SW 1271 (cell line): Measurements from ENCODE around the gene MICALL1.
"Not testable (repeated sequence)": the region's sequence is repeated elsewhere in the genome, so short reads cannot be mapped to it uniquely, and the experiment has no call there.

Experiments used
- DNase-seq, 2 experiments: peaks; one replicate each; lab custom pipeline; 2025; lab: John Stamatoyannopoulos, UW

The MICALL1 gene

DNA sequence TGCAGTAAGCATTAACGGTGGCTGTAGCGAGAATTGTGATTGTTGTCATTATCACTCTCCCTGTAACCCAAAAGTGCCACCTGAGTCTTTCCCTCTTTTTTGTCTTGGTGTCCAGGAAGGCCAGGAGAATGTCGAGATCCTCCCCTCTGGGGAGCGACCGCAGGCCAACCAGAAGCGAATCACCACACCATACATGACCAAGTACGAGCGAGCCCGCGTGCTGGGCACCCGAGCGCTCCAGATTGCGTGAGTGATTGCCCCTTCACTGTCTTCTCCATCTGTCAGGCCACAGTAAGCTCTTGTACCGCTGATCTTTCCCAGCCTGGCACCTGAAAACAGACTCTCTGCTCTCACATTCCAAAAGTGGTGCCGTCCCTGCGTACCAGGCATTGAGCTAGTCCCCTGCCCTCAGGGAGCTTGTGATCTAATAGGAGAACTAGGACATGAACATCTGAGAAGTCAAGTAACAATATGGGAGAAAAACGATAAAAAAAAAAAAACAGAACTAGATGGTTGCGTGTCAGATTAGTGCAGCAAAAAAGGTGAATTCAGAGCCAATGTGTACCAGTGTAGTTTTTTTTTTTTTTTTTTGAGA is 53.2 kb downstream of the MICALL1 start:
- DNase-seq = no peak

DNA sequence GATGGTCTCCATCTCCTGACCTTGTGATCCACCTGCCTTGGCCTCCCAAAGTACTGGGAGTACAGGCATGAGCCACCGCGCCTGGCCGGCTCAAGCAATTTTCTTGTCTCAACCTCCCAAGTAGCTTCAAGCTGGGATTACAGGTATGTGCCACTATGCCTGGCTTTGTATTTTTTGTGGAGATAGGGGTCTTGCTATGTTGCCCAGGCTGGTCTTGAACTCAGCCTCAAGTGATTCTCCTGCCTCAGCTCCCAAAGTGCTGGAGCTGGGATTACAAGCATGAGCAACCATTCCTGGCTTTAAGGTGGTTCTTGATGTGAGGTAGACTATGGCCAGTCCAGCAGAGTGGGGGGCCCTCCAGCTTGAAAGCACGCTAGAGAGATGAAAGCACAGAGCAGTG is 55.0 kb downstream of the MICALL1 start:
- no peak for DNase-seq

DNA sequence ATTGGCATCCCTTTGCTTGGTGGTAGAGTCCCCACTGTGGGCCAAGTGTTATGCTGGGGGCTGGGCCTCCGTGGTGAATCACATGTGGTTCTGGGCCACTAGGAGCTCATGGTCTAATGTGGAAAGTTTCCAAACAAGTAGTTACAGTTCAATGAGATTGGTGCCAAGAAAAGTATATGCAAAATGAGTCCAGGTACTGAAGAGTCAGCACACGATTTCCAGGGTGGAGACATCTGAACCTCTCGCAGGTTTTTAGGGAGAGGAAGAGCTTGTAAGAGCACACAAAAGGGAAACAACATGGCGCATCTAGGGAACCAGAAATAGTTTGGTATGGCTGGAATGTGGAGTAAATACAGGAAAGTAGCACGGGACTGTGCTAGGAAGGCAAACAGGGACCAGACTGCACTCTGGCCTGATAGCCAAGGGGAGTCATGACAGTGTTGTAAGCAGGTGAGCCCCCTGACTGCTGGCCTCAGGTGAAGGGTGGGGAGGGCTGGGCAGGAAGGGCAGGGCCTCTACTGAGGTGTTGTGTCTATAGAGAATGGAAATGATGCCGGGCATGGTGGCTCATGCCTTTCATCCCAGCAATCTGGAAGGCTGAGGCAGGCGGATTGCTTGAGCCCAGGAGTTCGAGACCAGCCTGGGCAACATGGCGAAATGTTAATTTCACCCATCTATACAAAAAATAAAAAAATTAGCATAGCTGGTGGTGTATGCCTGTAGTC is 60.0 kb downstream of the MICALL1 start:
- DNase-seq = no peak

DNA sequence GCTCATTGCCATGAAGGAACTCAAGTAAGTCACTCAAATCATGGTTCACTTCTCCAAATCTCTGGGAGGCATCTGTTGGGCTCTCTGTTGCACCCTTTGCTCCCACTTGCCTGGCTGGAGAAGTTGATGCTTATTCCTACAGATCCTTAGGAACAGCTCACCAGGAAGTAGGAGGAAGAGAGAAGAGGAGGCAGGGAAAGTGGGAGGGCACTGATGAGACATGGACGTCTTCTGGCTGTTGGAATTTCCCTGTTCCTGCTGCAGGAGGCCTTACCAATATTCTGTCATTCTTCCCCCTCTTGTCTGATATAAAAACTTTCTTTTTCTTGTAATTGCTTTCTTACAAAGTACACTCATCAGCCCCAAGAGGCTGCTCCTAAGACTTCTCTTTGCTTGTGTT is 61.0 kb downstream of the MICALL1 start:
- no peak for DNase-seq

DNA sequence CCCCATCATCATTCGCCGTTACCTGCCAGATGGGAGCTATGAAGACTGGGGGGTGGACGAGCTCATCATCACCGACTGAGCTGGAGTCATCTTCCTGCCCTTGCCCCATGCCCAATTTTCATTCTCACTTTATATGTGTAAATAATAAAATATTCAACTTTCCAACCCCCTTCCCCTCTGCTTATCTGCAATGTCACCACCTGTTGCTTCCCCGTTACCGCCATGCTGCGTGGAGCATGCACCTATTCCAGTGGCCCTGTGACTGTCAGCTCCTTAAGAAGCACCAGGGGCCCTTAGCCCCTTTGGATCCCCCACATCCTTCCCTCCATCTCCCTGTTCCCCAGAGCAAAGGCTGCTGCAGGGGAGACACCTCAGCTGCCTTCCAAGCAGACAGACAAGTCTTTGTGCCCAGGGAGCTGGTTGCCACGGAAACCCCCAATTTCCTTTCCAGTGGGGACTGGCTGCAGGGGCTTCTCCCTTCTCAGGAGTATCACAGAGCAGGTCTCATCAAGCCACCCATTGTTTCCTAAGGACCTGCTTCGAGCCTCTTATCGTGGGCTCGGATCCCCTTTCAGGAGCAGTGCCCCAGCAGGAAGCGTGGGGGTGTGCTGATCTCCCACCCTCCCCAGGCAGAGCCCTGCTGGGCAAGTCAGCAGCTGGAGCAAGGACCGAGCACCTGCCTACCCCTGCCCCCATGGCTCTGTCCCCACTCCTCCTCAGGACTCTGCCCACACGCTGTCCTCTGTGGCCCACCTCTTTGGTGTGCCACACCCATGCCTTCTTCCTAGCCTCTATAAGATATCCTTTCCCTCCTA is 61.7 kb downstream of the MICALL1 start:
- no peak for DNase-seq

DNA sequence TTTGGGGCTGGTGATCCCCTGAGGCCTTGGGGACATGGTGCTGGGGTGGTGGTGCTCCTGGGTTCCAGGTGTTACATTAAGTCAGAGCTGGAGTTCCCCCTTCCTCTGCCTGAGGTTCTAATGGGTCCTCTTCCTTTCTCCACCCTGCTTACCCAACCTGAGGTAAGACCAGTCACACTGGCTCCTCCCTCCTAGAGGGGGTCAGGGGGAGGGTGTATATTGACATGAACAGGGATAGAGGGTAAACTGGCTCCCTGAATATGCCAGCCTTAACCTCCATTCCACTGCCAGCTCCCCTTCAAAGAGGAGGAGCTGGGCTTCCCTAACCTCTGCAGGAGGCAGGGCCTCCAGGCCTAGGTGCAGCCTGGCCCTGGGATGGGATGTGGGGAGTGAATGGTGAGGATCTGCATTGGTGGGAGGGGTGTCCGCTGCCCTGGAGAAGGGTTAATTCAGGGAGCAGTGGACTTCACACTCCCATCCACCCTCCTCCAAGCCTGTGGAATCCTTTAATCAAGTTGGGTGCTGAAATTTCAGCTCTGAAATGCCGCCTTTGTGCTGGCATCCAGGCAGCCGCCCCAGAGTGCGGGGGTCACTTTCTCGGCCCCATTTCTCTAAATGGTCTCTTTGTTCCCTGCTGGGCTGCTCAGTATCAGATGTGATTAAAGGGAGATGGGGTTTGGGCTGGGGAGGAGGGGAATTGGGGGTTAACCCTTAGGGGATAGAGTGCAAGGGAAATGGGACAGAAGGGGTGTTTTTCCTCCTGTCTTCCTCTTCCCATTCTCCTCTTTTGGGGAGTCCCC is 62.6 kb downstream of the MICALL1 start:
- DNase-seq = no peak

DNA sequence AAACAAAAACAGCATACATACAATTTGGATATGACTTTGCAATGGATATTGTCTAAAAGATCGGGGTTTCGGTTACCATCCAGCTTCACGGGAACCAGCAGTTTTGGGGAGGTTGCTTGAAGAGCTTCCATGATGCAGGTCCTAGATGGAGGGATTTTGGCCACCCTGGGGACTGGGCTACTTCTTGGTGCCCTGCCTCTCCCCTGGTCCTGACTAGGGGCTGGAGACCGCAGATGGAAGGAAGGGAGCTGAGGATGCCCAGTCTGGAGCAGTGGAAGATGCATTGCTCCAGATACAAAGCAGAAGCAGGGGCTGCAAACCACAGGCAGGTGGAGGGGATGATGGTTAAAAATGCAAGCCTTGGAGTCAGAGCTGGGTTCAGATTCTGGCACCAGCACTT is 64.8 kb downstream of the MICALL1 start:
- no peak for DNase-seq

DNA sequence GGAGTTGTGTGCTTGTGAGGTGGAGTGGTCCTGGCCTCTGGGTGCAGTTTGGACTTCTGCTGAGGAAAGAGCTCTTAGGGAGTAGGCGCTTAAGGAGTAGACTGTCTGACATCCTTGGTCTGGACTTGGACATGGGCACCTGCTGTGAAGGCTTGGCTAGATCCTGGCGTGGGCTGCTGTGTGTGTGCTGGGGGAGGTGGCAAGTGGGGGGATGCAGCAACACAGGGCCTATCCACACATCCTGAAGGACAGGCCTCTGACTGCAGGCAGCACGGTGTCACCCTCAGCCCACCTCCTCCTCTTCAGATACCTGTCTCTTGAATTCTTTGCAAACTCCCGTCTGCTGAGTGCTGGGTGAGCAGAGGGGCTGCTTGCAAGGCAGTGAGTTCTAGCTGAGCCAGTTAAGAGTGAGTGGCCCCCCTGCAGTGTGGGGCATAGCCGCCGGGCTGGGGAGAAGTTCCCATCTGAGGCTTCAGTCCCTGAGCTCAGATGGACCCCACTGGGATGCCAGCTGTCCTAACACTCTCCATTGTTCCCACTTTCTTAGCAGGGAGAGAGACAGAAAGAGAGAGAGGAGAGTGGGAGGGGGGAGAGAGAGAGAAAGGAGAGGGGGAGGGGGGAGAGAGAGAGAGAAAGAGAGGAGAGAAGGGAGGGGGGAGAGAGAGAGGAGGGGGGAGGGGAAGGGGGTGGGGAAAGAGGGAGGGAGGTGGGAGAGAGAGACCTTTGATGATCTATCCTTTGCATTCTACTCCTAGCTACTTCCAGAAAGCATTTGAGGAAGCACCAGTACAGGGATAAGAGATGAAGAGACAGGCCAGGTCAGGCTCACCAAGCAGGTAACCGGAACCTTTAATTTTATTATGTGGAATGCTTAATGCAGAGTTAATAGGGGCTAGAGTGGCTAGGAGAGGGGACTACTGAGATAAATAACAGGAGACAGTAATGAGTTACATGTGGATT is 65.7 kb downstream of the MICALL1 start:
- no peak for DNase-seq

DNA sequence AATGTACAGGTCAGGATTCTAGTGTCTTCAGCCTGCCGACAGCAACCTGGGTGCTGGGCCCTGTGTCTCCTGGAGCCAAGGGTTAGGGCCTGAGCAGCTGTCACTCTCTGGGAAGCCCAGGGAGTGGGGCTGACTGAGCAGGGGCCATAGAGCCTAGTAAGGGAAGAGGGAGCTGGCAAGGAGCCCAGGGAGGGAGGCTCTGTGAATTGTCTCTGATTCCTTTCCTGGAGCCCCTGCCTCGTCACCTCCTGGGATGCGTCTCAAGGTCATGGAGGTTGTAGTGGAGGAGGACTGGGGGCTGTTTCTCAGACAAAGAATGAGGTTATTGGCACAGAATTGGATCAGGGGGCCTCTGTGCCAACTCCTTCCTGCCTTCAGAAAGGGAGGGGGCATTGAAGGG is 66.4 kb downstream of the MICALL1 start:
- DNase-seq = no peak

DNA sequence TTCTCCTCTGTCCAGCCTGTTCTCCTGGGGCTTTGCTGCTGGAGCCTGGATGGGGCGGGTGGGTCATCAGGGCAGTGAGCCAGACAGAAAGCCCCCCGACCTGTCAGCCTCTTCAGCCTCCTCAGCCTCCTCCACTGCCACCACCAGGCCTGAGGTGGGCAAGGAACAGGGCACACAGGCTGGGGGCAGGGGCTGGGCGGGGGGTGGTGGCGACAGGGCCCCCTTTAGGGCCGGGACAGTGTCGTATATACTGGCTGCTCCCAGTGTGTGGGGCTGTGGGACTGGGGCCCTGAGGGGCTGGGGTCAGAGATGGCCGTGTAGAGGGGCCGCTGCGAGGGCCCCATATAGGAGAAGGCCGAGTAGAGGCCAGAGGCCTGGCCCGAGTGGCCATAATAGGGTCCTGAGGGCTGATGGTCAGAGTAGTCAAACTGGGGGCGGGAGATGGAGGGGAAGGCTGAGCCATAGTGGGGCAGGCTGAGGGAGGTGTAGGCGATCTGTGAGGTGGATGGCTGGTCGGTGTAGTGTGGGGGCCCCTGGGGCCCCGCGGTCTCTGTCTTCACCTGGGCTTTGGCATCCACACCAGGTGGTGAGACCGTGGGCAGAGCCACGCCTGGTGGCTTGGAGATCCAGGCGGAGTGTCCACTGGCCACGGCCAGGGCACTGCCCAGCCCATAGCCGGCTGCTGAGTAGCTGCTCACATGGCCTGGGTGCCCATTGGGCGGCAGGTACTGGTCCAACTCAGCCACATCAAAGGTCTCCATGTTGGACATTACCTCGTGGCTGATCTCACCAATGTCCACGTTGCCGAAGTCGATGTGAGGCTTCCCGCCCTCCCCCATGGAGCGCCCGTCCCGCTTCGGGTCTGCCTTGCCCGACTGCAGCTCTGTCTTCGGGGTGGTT is 67.4 kb downstream of the MICALL1 start:
- DNase-seq = no peak

DNA sequence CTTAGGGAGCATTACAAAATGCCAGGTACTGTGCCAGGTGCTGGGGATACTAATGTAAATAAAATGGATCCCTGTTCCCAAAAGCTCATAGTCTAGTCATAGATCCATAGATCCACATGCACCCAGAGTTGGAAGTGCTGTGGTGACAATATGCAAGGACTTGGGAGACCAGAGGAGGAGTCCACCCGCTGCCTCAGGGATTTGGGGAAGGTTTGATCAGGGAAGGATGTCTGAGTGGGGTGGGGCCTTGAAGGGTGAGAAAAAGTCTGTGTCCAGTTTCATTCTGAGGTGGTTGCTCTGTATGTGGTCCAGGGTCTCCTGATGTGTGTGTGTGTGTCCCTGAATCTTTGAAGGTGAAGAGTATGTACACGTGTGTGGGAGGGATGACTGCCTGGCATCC is 69.1 kb downstream of the MICALL1 start:
- no peak for DNase-seq

DNA sequence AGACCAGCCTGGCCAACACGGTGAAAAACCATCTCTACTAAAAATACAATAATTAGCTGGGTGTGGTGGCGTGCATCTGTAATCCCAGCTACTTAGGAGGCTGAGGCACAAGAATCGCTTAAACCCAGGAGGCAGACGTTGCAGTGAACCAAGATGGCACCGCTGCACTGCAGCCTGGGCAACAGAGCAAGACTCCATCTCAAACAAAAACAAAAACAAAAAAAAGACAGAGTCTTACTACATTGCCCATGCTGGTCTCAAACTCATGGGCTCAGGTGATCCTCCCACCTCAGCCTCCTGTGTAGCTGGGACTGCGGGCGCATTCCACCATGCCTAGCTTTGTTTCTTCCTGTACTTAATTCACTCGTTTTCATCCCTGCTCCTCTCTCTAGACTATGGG is 69.9 kb downstream of the MICALL1 start:
- DNase-seq = not testable (repeated sequence)

DNA sequence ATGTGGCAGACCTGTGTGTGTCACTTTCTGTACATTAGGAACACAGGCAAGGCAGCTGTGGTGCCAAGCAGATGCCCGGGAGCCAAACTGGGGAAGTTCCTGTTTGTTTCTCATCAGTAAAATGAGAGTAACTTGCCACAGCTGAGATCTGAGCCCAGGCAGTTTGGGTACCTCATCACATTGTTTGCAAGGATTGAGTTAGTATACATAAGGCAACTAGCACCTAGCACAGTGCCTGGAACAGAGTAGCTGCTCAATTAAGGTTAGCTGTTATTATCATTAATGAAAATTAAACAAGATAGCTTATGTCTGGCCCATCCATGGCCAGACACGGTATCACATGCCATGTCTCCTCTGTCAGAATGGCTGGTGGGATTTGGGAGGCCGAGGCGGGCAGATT is 70.5 kb downstream of the MICALL1 start:
- DNase-seq = no peak

DNA sequence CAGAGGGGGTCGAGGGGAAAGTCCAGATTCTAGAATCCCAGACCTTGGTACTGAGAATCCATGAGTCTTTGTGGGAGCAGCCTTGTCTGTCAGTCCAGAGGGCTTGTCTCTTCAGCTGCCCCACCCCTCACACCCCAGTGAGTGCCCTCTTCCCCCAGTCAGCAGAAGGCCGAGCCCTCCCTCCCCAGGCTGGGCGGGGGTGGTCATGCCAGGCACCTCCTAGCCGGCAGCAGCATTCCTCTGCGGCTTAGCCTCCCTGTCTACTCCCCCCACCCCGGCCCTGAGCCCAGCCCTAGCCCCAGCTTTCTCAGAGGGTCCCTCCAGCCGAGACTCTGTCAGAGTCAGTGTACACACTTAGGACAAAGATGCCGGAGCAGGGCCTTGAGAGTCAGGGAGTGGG is 73.7 kb downstream of the MICALL1 start:
- DNase-seq = no peak

DNA sequence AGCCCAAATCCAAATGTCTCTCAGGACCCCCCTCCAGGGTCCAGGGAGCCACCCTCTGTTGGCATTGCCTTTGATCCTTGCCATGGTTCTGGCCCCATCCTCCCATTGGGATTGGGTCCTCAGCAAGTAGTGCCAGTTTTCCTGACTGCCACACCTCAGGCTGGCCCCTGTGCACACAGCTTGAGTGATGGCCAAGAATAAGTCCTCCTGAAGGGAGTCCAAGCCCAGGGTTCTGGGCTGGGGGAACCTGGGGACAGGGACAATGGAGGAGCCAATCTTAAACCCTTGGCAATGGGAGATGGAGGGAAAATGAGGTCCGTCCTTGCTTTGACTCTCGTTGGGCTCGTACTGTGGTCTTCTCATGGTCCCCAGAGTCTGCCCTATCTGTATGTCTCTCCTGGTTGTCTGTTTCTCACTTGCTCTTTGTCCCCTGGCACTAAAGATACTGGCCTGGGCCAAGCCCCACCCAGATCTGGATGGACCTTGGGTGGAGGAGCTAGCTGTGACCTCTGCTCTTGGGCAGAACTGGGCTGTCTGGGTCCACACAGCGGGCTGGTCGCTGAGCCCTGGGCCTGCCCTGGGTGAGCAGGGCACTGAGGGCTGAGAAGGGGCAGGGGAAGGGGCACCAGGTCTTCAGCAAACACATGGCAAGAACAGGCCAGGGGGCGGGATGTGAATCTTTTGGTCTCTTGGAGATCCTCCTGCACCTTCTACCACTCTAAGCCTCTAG is 75.3 kb downstream of the MICALL1 start:
- DNase-seq = no peak

DNA sequence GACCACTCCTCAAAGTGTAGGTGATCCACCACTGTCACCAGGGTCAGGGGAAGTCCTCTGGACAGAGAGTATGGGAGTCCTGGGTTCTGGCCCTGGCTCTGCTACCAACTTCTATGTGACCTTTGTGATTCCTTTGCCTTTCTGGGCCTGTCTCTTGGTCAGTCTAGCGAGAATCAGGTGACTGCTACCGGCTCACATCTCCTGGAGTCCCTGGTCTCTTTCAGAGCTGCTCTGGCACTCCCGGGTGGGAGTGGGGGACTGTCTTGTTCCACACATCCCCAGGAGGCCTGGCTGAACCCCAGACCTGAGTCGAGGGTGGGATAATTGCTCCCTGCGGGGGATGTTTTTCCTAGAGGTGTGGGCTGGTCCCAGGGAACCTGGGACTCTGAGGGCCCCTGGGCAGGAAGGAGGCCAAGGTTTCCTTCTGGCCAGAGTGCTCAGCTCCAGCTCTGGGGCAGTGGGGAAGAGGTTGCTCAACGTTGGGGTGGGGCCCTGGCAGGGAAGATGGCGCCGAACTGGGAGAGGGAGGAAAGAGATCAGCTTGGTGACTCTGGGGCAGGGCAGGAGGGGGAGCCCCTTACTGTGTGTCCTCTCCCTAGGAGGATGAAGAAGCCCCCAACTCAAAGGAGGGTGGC is 76.2 kb downstream of the MICALL1 start:
- DNase-seq = no peak

DNA sequence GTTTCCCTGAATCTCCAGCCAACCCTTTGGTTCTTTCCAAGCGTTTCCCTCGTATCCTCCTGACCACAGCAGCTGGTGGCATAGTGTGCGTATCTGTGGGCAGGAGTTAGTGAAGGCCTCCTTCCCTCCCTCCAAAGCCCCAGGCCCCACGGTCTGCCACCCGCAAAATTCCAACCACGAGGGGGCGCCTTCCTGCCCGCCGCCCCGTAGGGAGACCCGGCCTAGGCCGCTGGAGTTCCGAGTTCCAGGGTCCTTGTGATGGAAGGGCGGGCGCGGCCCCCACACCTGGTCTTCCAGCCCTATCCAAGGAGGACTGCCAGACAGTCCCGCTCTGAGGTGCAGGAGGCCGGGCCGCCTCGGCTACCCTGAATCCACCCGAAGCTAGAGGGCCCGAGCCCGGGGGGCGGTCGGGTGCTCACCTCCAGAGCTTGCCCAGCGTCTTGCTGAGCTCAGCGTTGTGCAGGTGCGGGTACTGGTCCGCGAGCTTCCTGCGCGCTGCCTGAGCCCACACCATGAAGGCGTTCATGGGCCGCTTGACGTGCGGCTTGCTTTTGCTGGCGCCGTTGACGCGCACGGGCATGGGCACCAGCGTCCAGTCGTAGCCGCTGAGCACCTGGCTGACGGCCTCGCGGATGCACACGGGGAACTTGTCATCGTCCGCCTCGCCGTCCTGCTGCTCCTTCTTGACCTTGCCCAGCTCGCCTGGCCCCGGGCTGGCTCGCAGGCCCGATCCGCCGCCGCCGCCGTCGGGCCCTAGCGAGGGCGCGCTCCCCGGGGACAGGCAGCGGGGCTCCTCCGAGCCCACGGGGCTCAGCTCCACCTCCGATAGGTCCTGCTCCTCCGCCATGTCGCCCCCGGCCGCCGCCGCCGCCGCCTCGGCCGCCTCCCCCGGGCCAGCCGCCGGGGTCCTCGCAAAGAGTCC is 77.1 kb downstream of the MICALL1 start:
- DNase-seq = no peak
